ENCODE results near the gene SOSTDC1. TPM values are rescaled to one million over a fixed set of nuclear protein-coding genes. Genes with fewer than 3 reads are reported as not detected.

SOSTDC1 gene
- total RNA-seq, 4 donors from 2014 or later, result not detected

GRCh38 chr7:16417906-16418305 is 47.6 kb downstream of the SOSTDC1 start:
- TF ChIP-seq, protein P1, sequence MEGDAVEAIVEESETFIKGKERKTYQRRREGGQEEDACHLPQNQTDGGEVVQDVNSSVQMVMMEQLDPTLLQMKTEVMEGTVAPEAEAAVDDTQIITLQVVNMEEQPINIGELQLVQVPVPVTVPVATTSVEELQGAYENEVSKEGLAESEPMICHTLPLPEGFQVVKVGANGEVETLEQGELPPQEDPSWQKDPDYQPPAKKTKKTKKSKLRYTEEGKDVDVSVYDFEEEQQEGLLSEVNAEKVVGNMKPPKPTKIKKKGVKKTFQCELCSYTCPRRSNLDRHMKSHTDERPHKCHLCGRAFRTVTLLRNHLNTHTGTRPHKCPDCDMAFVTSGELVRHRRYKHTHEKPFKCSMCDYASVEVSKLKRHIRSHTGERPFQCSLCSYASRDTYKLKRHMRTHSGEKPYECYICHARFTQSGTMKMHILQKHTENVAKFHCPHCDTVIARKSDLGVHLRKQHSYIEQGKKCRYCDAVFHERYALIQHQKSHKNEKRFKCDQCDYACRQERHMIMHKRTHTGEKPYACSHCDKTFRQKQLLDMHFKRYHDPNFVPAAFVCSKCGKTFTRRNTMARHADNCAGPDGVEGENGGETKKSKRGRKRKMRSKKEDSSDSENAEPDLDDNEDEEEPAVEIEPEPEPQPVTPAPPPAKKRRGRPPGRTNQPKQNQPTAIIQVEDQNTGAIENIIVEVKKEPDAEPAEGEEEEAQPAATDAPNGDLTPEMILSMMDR (IDR thresholded peaks at IDR 0.05; ENCODE audit: low read depth), result no peak

DNA sequence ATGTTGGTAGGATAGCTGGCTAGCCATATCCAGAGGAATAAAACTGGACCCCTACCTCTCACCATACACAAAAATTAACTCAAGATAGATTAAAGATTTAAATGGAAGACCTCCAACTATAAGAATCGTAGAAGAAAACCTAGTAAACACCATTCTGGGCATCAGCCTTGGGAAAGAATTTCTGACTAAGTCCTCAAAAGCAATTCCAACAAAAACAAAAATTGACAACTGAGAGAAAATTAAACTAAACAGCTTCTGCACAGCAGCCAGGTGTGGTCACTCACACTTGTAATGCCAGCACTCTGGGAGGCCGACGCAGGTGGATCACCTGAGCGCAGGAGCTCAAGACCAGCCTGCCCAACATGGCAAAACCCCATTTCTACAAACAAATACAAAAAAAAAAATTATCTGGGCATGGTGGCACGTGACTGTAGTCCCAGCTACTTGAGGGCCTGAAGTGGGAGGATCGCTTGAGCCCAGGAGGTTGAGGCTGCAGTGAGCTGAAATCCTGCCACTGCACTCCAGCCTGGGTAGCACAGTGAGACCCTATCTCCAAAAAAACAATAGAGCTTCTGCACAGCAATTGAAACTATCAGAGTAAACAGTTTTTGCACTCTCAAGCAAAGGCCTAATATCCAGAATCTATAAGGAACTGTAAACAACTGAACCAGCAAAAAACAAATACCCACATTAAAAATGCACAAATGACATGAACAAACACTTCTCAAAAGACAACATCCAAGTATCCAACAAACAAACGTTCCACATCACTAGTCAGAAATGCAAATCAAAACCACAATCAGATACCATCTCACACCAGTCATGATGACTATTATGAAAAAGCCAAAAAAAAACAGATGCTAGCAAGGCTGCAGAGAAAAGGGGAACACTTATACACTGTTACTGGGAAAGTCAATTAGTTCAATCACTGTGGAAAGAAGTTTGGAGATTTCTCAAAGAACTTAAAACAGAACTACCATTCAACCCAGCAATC is 49.0 kb downstream of the SOSTDC1 start:
- TF ChIP-seq, protein P1 (IDR thresholded peaks at IDR 0.05; ENCODE audit: low read depth), result no peak

GRCh38 chr7:16412274-16413254 is 53.0 kb downstream of the SOSTDC1 start:
- TF ChIP-seq, protein P1 (IDR thresholded peaks at IDR 0.05; ENCODE audit: low read depth), result no peak

Small RNA genes lying within 50 kb of the gene (small RNA-seq; reads per million reads assigned to genes)
- not detected for gene AC005014.3

Other genes starting within 250 kb of the SOSTDC1 start
- 1 to 10 TPM in 3 of 4 donors, under 1 TPM in 1; 0.68 to 3.1 (median 2.0) TPM for gene CRPPA, start 44.2 kb downstream of the SOSTDC1 start, total RNA-seq
- gene LRRC72, start 61.1 kb upstream of the SOSTDC1 start, total RNA-seq, result not detected
- 10 to 100 TPM; 19.2 to 24.9 (median 21.1) TPM for gene ANKMY2, start 180.0 kb upstream of the SOSTDC1 start, total RNA-seq
- gene BZW2, start 180.4 kb upstream of the SOSTDC1 start, total RNA-seq, result 10 to 100 TPM; 39.0 to 94.6 (median 46.1) TPM